ENCODE data around the gene SARM1.

GRCh38 chr17:28344435-28344901 lies 27.0 kb upstream of the SARM1 start:
- no peak for TF ChIP-seq YY1 (IDR thresholded peaks at IDR 0.05; ENCODE audit: low read depth)
- TF ChIP-seq POLR2AphosphoS5 (IDR thresholded peaks at IDR 0.05; ENCODE audit: low read depth, low read length), result no peak
- TF ChIP-seq CTCF (IDR thresholded peaks at IDR 0.05), result no peak
- TF ChIP-seq FOSL2 (IDR thresholded peaks at IDR 0.05; ENCODE audit: borderline replicate concordance, low read depth), result no peak
- no peak for TF ChIP-seq USF1 (IDR thresholded peaks at IDR 0.05; ENCODE audit: borderline replicate concordance, low read depth)
